Neuronal stem cell (in vitro differentiated cells): ENCODE results near the gene EPO.
"Not testable (repeated sequence)": the region's sequence is repeated elsewhere in the genome, so short reads cannot be mapped to it uniquely, and the experiment has no call there.

Experiments used
- DNase-seq: peaks from one replicate; pipeline ENCODE4 v3.0.0-alpha.2; 2013; ENCODE audit warnings: low spot score
- H2AFZ ChIP-seq: one replicate; pipeline ENCODE4 v1.6.1; 2013; ENCODE audit warnings: mild to moderate bottlenecking, low read length, inconsistent platforms
- H2AK5ac ChIP-seq: 2 replicates; pipeline ENCODE4 v1.6.1; 2013; ENCODE audit warnings: low read depth, mild to moderate bottlenecking, inconsistent platforms, low read length, moderate library complexity, mixed read lengths
- H2BK120ac ChIP-seq: 2 replicates; pipeline ENCODE4 v1.6.1; 2013; ENCODE audit warnings: low read depth, mild to moderate bottlenecking, inconsistent platforms, low read length, moderate library complexity, mixed read lengths
- H2BK12ac ChIP-seq: one replicate; pipeline ENCODE4 v1.6.1; 2013; ENCODE audit warnings: low read length, inconsistent platforms
- H2BK15ac ChIP-seq: 2 replicates; pipeline ENCODE4 v1.6.1; 2013; ENCODE audit warnings: mild to moderate bottlenecking, low read length, inconsistent platforms, mixed read lengths
- H2BK5ac ChIP-seq: one replicate; pipeline ENCODE4 v1.6.1; 2013; ENCODE audit warnings: inconsistent platforms, mild to moderate bottlenecking, low read length, moderate library complexity
- H3K14ac ChIP-seq: one replicate; pipeline ENCODE4 v1.6.1; 2013; ENCODE audit warnings: low read length, inconsistent platforms
- H3K18ac ChIP-seq: 2 replicates; pipeline ENCODE4 v1.6.1; 2013; ENCODE audit warnings: low read length, inconsistent platforms
- H3K23ac ChIP-seq: 2 replicates; pipeline ENCODE4 v1.6.1; 2013; ENCODE audit warnings: low read depth, mild to moderate bottlenecking, mixed read lengths, low read length, inconsistent platforms; ENCODE audit not compliant: poor library complexity
- H3K27ac ChIP-seq: replicated peaks from 3 replicates; pipeline ENCODE4 v1.5.1; 2013; ENCODE audit warnings: low read length, inconsistent platforms
- H3K27me3 ChIP-seq, 3 experiments: 2 replicates each; pipeline ENCODE4 v1.6.1; 2013; ENCODE audit warnings: low read length in 3 of 3, mild to moderate bottlenecking in 2 of 3, inconsistent platforms in 1 of 3, low read depth in 1 of 3, mixed read lengths in 1 of 3, moderate library complexity in 1 of 3; ENCODE audit not compliant: control insufficient read depth in 3 of 3, insufficient read depth in 3 of 3
- H3K36me3 ChIP-seq, 2 donors: replicated peaks in 1 of 2; 2 replicates each; pipeline ENCODE4 v1.6.1; 2013; ENCODE audit warnings: low read length in 2 of 2; ENCODE audit not compliant: control insufficient read depth in 2 of 2, insufficient read depth in 2 of 2
- H3K4ac ChIP-seq: 2 replicates; pipeline ENCODE4 v1.6.1; 2013; ENCODE audit warnings: inconsistent platforms, mild to moderate bottlenecking, low read length, moderate library complexity
- H3K4me1 ChIP-seq, 2 donors: 1 replicate in 1 of 2; 2 replicates in 1 of 2; pipeline ENCODE4 v1.6.1; 2013; ENCODE audit warnings: low read length in 2 of 2, low read depth in 1 of 2; ENCODE audit not compliant: control insufficient read depth in 2 of 2, insufficient read depth in 1 of 2
- H3K4me2 ChIP-seq: one replicate; pipeline ENCODE4 v1.6.1; 2013; ENCODE audit warnings: mild to moderate bottlenecking, low read length, inconsistent platforms; ENCODE audit not compliant: insufficient read depth, poor library complexity, severe bottlenecking
- H3K4me3 ChIP-seq, 2 donors: 2 replicates each; pipeline ENCODE4 v1.5.1; 2013; ENCODE audit warnings: low read length in 2 of 2, mild to moderate bottlenecking in 2 of 2, inconsistent platforms in 1 of 2, moderate library complexity in 1 of 2
- H3K79me1 ChIP-seq: one replicate; pipeline ENCODE4 v1.6.1; 2013; ENCODE audit warnings: low read depth, mild to moderate bottlenecking, inconsistent platforms, low read length, moderate library complexity
- H3K9ac ChIP-seq: one replicate; pipeline ENCODE4 v1.6.1; 2013; ENCODE audit warnings: mild to moderate bottlenecking, low read depth, low read length, inconsistent platforms; ENCODE audit not compliant: poor library complexity
- H3K9me3 ChIP-seq, 2 donors: replicated peaks in 1 of 2; 2 replicates each; pipeline versions ENCODE3 to v1.6.1; 2013; ENCODE audit warnings: low read length in 2 of 2, mild to moderate bottlenecking in 2 of 2, inconsistent platforms in 1 of 2, low read depth in 1 of 2, mixed read lengths in 1 of 2, moderate library complexity in 1 of 2; ENCODE audit not compliant: control insufficient read depth in 2 of 2, insufficient read depth in 1 of 2
- H4K8ac ChIP-seq: one replicate; pipeline ENCODE4 v1.6.1; 2013; ENCODE audit warnings: low read depth, mild to moderate bottlenecking, inconsistent platforms, low read length, moderate library complexity
- H4K91ac ChIP-seq: one replicate; pipeline ENCODE4 v1.6.1; 2013; ENCODE audit warnings: low read length, low read depth, mild to moderate bottlenecking, inconsistent platforms; ENCODE audit not compliant: poor library complexity
- WGBS, 2 donors: extraction: QIAGEN DNeasy Blood & Tissue Kit; methylation state at CpG; one replicate each; pipeline ENCODE4 v1.1.7; 2013; ENCODE audit warnings: missing lambda C conversion rate in 2 of 2, mixed read lengths in 1 of 2; ENCODE audit not compliant: insufficient read length in 2 of 2, insufficient replicate concordance in 1 of 2; ENCODE audit errors: extremely low coverage in 2 of 2; 5-methylcytosine and 5-hydroxymethylcytosine counted together

Gene EPO

DNA sequence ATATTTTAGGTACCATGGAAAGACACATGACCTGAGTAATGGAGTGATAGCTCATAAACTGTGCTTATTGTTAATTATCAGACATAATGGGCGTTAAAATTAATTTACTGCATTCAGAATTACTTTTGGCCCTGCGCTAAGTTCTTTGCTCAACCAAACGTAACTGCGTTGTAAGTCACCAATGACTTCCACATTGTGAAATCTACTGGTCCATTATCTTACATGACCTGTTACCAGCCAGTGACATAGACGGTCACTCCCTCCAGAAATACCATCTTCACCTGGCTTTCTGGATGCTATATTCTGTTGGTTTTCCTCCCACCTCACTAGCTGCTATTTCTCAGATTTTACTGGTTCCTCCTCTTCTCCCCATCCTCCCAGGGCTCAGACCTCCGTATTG, 21.2 kb upstream of the EPO start:
- H3K4ac ChIP-seq = no peak overlapping the region
- no peak overlapping the region for H2BK120ac ChIP-seq
- no peak overlapping the region for H3K27ac ChIP-seq
- H2AK5ac ChIP-seq = no peak overlapping the region
- H3K23ac ChIP-seq = no peak overlapping the region
- no peak overlapping the region for H2AFZ ChIP-seq
- no peak overlapping the region for H3K4me2 ChIP-seq
- H2BK15ac ChIP-seq = no peak overlapping the region
- H3K4me3 ChIP-seq = no peak overlapping the region
- WGBS, 2 donors = no CpG with 5 or more reads among the region's 6 CpGs
- no peak for DNase-seq
- no peak overlapping the region for H2BK5ac ChIP-seq
- H3K36me3 ChIP-seq = no peaks in the 10 kb centered on the region
- no peaks in the 10 kb centered on the region for H3K4me1 ChIP-seq
- H3K18ac ChIP-seq = no peak overlapping the region
- H4K91ac ChIP-seq = no peak overlapping the region
- no peak overlapping the region for H4K8ac ChIP-seq
- peaks cover 0 to 2% (median 0%) of the 10 kb centered on the region in 3 experiments for H3K27me3 ChIP-seq
- H2BK12ac ChIP-seq = no peak overlapping the region
- no peaks in the 10 kb centered on the region for H3K79me1 ChIP-seq
- H3K14ac ChIP-seq = no peak overlapping the region
- peak overlapping the region; percentile 1 for H3K9ac ChIP-seq
- H3K9me3 ChIP-seq = no peaks in the 10 kb centered on the region

DNA sequence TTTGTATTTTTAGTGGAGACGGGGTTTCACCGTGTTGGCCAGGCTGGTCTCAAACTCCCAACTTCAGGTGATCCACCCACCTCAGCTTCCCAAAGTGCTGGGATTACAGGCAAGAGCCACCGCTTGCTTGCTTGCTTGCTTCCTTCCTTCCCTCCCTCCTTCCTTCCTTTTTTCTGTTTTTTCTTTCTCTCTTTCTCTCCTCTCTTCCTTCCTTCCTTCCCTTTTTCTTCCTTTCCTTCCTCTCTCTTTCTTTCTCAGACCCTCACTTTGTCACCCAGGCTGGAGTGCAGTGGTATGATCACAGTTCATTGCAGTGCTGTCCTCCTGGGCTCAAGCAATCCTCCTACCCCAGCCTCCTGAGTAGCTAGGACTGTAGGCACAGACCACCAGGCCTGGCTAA, 19.2 kb upstream of the EPO start:
- not testable (repeated sequence) for DNase-seq, H2AK5ac ChIP-seq, H3K9me3 ChIP-seq, H3K9ac ChIP-seq, H3K18ac ChIP-seq, H3K4me2 ChIP-seq, H3K79me1 ChIP-seq, H3K27me3 ChIP-seq, H4K8ac ChIP-seq, H2BK15ac ChIP-seq, H2BK5ac ChIP-seq, H3K36me3 ChIP-seq, H3K4ac ChIP-seq, H3K14ac ChIP-seq, H3K4me1 ChIP-seq, H3K4me3 ChIP-seq, H2BK120ac ChIP-seq, H3K27ac ChIP-seq, H4K91ac ChIP-seq, H2BK12ac ChIP-seq, H3K23ac ChIP-seq, H2AFZ ChIP-seq
- no CpG with 5 or more reads among the region's 3 CpGs for WGBS, 2 donors

DNA sequence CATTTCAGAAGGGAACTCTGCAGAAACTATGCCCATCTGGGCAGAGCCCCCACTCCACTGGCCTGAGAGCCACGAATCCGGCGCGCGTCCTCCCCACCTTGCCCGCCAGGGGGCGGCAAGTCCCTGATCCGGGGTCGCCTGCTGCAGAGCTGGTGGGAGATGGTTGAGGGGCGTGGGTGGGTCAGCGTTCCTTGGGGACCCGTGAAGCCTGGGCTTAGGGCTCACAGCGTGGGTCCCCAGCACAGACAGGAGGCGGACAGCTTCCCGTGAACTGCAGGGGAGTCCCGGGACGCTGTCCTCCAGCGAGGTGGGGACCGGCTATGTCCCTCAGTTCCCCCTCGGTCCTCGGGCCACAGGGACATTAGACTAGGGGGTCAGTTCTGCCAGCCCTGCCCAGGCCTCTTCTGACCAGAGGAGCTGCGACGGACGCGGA, 14.9 kb upstream of the EPO start:
- Histone ChIP-seq H3K4me2 (peak overlapping the region; percentile 99), H3K4me3 (peak overlapping the region; percentile 84 to 88), H3K14ac (no peak overlapping the region), H3K36me3 (peaks cover 10 to 24% of the 10 kb centered on the region in 2 donors), H3K23ac (peak overlapping the region; percentile 99), H3K79me1 (peaks cover 15% of the 10 kb centered on the region), H2BK120ac (peak overlapping the region; percentile 73), H3K4me1 (peaks cover 10 to 12% of the 10 kb centered on the region in 2 donors), H4K8ac (no peak overlapping the region), H2BK12ac (peak overlapping the region; percentile 41), H3K18ac (peak overlapping the region; percentile 97), H3K4ac (peak overlapping the region; percentile 10), H4K91ac (no peak overlapping the region), H2AK5ac (no peak overlapping the region), H3K9ac (peak overlapping the region; percentile 99), H3K9me3 (no peaks in the 10 kb centered on the region), H2BK5ac (peak overlapping the region; percentile 94), H3K27me3 (no peaks in the 10 kb centered on the region), H2AFZ (peak overlapping the region; percentile 91), H3K27ac (peak overlapping the region; percentile 85), H2BK15ac (no peak overlapping the region)
- WGBS, 2 donors = no CpG with 5 or more reads among the region's 25 CpGs
- peak; percentile 87 for DNase-seq

DNA sequence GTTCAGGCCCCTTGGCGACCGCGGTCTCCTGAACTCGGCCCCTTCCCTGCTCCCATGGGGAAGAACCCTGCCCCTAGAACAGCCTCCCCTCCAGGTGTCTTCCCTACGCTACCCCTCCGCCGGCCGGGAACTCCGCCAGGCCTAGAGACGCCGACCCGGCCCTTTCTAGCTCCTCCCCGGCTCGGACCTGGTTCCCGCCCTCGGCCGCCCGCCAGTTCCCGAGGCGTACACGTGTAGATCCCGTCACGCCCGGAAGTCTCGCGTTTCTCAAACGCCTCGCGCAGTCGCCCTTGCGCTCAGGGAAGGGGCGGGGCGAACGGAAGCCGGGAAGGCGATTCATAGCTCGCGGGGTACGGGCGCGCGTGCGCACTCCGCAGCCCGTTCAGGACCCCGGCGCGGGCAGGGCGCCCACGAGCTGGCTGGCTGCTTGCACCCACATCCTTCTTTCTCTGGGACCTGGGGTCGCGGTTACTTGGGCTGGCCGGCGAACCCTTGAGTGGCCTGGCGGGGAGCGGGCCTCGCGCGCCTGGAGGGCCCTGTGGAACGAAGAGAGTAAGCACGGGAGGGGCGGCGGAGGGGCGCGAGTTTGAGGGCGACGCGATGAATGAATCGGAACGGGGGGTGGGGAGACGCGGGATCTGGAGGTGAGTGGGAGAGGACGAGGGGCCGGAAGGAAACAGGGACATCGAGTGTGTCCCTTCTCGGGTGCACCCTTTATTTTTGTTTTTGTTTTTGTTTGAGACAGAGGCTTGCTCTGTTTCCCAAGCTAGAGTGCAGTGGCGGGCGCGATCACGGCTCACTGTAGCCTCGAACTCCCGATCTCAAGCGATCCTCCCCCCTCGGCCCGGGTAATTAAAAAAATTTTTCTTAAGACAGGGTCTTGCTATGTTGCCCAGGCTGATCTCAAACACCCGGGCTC, 14.3 kb upstream of the EPO start, which contains the start of gene POP7:
POP7 (plus strand) TSS at position 369 of the 919 bp plus-strand sequence. CDS start 710 bp downstream, outside the sequence.
- Histone ChIP-seq H3K4me2 (peak within 1 kb of the TSS; percentile 99), H3K36me3 (peaks cover 10 to 24% of the 10 kb centered on the region in 2 donors), H2AK5ac (peak within 1 kb of the TSS; percentile 88), H2AFZ (peak within 1 kb of the TSS; percentile 91), H3K4ac (peak within 1 kb of the TSS; percentile 89), H2BK15ac (no peak within 1 kb of the TSS), H3K4me3 (peak within 1 kb of the TSS; percentile 84 to 90), H3K27ac (peak within 1 kb of the TSS; percentile 85), H3K79me1 (peaks cover 15% of the 10 kb centered on the region), H2BK12ac (peak within 1 kb of the TSS; percentile 73), H2BK5ac (peak within 1 kb of the TSS; percentile 94), H3K4me1 (peaks cover 10 to 12% of the 10 kb centered on the region in 2 donors), H4K8ac (peak within 1 kb of the TSS; percentile 82), H3K9me3 (no peaks in the 10 kb centered on the region), H3K27me3 (no peaks in the 10 kb centered on the region), H3K14ac (peak within 1 kb of the TSS; percentile 98), H3K18ac (peak within 1 kb of the TSS; percentile 100), H2BK120ac (peak within 1 kb of the TSS; percentile 81), H3K9ac (peak within 1 kb of the TSS; percentile 99), H4K91ac (peak within 1 kb of the TSS; percentile 30), H3K23ac (peak within 1 kb of the TSS; percentile 99)
- no CpG with 5 or more reads among the region's 86 CpGs for WGBS, 2 donors
- DNase-seq = peak; percentile 99
